Dermis blood vessel endothelial cell (primary cell): ENCODE data around the gene AKT3. TPM values are rescaled to one million over a fixed set of nuclear protein-coding genes. Genes with fewer than 3 reads are reported as not detected.

Source experiments
- DNase-seq: peaks from one replicate; pipeline ENCODE4 v3.0.0; 2010
- total RNA-seq: library from RNA; depleted of rRNA; stranded (reverse); fragments of >200 nt; gene quantifications from 2 replicates; pipeline ENCODE4 v1.2.3, GENCODE V29; 2014

AKT3 gene
- total RNA-seq, 1 donor from 2014 or later = 86.4 TPM

DNA sequence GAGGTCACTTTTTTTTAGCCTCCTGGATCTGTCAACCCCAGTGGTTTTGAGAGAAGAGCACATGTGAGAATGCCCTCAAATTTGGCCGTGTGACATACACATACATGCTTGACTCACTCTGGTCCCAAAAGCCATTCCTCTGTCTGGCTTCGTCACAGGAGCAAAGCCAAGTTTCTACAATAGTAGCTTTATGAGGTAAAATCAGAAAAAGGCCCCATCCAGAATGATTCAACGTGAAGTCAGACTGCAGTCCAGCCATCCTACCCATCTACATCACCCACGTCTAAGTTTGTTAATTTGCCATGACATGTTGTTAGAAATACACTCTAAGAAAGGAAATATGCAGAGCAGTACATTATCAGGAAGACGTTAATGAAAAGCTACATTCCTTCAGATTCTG, 349.0 kb downstream of the AKT3 start:
- no peak for DNase-seq

DNA sequence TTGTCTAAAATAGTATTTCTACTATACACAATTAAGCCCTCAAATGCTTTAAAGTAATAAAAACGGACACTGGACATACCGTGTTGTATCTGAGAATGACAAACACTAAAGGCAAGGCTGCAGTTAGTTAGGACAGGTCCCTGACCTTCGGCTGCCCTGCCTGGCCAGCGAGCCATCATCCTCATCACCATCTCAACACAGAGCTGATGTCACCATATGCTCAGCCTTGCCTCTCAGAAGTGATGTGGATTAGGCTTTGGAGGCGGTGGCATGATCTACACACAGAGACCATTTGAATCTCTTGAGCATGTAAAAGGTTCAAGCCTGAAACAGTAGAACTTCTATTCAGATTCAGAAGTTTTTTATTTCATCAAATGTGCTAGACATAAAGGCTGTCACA, 349.5 kb downstream of the AKT3 start:
- DNase-seq = no peak

DNA sequence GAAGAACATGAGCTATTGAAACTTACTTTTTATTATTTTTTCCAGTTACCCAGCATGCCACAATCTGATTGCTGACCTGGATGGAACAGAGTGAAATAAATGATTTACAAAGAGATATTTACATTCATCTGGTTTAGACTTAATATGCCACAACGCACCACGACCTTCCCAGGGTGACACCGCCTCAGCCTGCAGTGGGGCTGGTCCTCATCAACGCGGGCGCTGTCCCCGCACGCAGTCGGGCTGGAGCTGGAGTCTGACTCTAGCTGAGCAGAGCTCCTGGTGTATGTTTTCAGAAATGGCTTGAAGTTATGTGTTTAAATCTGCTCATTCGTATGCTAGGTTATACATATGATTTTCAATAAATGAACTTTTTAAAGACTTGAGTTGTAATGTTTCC, 350.3 kb downstream of the AKT3 start:
- DNase-seq = no peak

DNA sequence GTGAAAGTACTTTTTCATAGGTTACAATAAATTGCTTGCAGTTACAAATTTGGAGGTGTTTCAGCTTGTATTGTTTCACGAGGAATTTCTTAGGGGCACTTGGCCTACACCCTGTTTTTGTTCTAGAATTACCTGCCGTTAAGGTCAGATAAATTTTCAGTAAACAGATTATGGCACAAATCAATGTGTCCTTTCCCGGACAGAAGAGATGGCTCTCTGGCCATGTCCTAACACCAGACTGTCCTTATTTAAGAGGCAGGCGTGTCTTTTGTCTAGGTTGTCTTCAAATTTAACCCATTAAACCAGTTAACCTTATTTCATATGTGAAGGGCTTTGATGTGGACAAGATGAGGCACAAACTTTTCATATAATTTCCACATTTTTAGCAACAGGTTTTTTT, 350.8 kb downstream of the AKT3 start:
- no peak for DNase-seq

DNA sequence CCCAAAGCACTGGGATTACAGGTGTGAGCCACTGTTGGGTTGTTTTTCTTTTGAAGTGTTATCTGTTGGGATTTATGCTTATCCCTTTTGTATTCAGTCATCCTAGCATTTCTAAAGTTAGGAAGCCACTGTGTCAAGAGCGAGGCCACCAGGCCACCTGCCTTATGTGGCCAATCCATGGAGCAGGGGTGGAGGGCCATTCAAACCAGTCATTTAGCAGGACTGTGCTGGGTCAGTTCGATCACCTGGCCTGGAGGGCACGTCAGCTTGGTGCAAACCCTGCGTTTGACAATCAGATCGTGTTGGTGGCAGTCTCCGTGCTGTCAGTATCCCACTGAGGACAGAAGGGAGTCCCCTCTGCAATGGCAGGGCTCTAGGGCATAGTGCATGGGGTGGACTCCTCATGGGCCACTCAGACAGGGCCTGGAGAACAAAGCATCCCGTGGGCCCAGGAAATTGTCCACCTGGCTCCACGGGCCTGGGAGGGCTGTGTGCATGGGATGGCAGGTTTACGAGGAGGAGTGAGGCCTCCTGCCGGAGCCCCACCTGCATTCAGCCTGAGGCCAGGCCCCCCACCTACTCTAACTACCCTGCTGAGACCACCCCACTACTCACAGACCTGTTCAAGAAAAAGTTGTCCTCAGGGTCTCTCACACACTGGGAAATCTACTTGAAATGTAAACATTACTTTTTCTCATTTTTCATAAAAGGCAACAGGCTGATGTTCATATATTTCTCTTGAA, 351.9 kb downstream of the AKT3 start:
- no peak for DNase-seq

DNA sequence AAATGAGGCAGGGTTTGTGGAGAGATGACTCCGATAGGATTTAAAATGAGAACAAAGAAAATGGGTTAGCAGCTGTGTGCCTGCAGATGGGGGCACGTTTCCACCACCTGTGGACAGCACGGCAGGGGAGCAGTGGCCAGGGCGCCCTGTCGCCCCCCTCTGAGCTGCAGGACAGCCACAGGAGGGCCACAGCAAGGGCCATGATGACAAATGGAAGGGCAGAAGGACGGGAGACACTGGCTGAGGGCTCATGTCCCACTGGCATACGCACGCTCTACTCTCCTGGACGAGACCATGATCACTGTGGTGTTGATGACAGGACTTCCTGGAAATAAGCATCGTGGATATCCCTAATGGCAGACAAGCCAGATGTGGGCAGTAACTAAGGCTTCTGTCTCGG, 353.2 kb downstream of the AKT3 start:
- DNase-seq = no peak

DNA sequence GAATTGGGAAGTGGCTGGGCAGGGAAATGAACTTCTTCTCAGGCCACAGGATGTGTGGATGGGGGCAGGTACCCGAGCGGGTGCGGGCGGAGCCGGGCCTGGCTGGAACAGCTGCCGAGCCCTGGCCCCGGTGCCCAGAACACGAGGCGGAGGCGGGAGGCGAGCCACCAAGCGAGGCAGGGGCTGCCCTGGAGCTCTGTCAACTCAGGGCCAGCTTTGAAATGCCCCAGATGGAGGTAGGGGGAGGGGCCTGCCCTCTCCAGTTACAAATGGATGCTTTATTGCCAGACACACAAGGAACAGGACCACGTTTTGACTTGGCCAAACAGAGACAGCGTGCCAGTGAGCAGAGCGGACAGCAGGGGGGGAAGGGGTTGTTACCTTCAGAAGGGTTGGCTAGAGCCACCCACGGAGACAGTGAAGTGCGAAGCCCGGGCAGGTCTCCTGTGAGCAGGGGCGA, 353.8 kb downstream of the AKT3 start:
- no peak for DNase-seq

DNA sequence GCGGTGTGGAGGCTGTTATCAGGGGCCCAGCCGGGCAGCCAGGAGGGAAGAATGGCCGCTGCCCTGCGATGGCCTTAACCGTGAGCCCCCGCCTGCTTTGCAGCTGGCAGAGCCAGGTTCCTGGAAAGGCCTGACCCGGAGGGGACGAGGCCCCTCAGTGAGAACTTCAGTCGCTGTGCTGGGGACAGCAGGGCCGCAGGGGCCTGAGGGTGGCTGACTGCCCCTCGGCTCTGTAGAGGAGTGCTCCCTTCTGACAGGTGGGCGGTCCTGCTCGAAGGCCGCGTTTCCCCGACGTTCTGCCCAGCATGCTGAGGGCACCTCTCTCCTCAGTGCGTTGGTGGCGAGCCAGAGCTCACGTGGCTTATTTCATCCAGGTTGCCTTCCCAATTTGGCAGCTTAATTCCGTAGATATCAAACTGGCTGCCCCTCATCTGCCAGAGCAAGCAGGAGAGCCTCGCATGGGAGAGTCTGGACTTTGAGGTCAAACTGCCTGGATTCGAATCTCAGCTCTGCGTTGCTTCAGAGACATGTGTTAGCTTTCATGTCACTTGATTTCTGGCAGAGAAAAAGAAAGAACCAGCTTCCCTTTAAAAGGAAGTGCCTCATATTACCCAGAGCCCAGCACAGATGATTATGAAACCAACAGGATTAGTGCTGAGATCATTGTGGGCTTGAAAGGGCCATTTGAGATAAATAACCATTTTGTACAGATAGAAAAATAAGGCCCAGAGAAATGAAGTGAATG, 354.4 kb downstream of the AKT3 start:
- no peak for DNase-seq

DNA sequence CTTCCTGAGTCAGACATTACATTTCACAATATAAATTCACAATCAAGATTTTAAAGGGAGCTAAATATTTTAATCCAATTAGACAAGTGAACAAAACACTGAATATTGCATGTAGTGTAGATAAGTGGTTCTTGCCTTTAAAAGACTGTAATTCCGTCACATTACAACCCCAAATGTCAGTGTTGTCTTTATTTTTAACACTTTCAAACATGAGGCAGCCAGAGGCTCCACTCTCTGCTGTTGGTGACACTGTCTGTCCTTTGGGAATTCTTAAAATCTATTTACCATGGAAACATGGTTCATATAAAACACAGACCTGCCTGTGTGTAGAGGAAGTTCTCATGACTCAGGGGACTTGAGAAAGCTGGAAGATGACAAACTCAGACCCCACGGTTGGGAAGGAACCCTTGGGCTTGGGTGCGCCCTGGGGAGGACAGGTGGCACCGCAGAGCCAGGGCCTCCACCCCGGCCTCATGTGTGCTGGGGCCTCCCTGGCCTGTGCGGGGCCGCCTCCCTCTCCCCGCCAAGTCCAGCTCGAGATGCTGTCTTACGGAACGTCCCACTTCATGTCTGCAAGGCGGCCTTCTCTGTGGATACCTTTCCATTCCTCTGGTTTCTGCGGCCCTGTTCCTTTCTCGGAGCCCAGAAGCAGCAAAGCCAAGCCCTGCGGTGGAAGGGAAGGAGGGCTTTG, 355.2 kb downstream of the AKT3 start:
- no peak for DNase-seq

DNA sequence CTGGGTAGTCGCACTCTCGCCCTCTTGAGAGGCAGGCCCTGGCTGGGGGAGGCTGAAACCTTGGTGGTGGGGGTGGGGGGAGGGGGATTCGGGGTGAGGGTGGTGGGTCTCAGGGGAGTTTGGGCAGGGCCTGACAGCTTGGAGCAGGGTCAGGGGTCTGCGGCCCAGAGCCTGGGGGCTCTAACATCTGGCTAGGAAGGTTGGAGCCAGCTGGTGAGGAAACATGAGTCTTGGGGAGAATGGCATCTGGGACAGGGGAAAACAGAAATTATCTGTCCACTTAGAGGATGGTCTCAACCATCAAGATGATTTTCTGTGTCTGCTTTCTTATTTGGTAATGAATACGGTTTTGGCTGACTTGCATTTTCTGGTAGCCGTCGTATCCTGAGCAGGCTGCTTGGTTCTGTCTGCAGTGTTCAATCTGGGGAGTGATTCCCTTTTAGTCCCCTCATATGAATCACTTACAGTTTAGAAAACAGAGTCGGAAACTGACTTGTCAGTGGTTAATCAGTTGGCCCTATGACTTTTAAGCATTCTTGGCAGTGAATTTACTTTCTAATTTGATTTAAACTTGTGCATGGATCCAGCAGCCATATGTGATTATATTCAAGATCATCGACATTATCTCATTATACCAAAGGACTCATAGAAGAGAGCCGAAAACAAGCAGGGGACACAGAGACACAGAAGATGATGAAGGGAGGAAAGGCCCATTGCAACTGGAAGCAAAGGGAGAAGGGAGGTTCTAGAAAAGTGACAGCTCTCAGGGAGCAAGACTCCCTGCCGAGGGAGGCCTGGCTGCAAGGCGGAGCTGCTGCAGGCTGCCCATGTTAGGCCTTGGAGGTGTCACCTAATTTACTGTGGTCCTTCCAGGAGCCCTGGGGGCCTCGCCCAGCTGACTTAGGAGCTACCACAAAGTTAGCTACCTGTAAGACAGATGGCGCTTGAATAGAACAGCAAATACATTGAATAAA, 356.6 kb downstream of the AKT3 start:
- no peak for DNase-seq

DNA sequence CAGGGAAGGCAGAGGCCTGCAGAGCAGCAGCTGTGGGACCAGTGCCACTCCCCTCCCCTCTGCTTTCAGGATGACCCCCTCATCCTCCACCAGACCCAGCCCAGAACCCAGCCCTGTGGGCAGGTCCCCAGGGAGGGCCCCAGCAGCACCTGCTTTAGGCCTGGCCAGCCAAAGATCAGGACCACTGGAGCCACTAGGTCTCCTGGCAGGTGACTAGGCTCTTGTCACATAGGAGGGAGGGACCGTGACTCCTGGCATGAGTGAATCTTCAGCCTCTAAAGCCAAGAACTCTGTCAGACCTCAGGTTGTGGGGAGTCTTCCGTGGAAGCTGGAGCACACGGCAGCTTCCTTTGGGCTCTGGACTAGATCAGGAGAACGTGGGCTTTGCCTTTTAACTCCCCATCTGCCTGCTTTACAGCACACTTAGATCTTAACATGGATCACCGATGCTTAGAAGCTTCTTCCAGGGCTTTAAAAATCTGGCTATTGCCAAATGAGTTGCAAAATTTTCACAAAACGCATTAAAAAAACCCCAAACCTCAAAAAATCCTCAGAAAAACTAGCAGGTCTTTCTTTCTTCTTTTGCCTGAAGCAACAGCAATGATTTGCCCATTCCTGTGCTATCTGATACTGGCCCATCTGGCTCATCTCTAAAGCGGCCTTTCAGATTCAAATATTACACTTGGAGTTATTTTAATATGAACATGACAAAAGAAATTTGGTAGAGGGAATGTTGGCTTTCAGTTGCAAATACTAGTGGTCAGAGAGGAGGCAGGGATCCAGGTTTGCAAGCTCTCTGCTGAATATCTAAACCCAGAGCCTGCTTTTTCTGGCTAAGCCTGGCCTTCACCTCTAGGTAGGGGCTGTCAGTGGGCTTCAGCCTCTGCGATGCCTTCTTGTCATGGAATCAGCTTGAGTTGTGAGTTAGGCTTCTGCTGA, 359.0 kb downstream of the AKT3 start:
- no peak for DNase-seq

DNA sequence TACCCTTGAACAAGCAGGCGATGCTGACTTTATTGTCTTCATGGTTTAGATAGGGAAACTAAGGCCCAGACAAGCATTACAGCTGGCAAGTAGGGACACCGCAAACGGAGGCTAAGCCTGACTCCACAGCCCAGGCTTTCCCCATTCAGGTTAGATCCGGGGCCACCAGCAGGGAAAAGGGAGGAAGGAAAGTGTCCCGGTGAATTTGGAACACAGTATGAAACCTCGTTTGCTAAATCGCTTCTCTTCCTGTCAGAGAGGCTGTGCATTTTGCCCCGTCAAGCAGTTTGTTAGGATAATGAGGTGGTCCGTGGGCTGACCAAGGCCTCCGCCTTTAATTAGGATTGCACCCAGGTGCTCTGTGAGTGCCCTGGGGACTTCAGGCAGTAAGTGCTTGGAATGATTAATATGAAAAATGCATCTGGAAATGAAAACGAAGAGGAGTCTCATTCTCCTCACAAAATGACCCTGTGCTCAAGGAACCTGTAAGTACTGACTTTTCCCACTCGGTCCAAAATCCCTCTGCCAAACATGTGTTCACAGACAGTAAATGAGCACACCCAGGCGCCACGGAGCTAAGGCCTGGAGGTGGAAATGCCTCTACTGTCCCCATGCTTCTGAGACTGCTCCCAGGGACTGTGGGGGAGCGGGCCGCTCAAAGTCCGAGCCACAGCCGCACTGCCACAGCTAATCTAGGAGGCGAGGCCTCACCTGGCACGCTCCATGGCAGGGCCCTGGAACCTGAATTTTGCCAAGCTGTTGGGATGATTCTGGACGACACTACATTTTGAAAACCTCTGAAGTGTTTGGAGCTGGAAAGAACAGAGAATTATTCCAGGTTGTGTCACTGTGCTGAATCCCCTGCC, 360.1 kb downstream of the AKT3 start:
- DNase-seq = no peak

DNA sequence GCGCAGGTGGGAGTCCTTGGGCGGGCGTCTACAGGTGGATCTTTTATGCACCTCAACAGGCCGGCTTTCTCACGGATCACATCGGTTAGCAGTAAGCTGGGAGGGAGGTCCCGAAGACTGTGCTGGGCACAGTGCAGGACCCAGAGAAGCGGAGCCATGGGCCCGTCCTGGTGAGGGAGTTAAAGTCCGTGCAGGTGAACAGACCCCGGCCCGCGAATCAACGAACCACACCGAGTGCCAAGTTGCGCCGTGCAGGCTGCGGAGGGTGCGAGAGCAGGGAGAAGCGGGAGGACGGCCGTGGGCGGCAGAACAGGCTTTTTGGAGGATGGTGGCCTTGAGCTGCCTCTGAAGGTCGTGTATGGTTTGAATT, 360.9 kb downstream of the AKT3 start:
- no peak for DNase-seq

DNA sequence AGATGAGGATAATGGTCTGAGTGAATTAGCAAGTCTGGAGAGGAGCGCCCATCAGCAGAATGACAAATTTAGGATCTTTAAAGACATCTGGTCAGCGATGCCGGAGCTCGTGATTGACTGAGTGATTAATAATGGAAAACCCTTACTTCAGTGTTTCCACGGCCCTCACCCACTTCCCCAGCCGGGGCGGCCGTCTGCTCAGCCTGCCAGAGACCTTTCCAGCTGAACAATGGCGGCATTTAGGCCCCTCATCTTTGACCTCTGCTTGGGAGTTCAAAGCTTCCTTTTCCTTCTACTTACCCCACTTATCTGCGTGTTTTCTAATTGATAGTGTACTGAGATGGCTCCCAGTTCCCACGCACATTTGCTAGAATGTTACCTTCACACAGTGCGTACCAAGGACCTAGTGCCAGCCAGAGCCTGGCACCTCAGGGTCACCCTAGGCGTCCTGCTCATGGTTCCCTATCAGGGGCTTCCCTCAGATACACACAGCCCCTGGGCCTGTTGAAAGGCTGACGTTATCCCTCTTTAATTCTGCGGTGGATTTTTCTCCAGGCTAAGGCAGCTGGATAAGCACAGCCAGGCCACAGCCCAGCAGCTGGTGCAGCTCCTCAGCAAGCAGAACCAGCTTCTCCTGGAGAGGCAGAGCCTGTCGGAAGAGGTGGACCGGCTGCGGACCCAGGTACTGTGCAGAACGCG, 361.4 kb downstream of the AKT3 start:
- DNase-seq = no peak

DNA sequence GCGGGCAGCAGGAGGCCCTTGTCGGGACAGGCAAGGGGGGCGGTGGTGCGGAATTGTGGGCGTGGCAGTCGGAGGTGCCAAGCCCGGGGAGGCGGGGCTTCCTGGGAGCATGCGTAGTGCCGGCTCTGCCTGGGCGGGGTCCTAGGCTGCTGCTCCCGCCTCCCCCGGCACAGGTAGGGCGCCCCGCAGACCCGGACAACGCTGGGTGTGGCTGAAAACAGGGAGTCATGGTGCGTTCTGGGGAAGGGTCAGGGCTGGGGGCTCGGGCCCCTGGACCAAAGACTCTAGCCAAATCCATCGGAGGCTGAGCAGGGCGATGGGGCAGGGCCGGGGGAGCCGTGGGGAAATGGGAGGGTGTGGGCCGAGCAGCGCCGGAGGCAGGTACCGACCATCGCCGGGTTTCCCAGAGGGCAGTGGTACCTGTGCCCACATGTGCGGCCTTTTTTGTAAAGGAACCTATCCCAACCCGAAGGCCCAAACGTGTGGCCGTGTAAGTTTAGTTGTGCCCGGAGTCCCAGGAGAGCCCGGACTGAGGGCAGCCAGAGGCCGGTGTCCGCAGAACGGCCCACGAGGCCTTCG, 362.3 kb downstream of the AKT3 start:
- DNase-seq = peak; percentile 35

DNA sequence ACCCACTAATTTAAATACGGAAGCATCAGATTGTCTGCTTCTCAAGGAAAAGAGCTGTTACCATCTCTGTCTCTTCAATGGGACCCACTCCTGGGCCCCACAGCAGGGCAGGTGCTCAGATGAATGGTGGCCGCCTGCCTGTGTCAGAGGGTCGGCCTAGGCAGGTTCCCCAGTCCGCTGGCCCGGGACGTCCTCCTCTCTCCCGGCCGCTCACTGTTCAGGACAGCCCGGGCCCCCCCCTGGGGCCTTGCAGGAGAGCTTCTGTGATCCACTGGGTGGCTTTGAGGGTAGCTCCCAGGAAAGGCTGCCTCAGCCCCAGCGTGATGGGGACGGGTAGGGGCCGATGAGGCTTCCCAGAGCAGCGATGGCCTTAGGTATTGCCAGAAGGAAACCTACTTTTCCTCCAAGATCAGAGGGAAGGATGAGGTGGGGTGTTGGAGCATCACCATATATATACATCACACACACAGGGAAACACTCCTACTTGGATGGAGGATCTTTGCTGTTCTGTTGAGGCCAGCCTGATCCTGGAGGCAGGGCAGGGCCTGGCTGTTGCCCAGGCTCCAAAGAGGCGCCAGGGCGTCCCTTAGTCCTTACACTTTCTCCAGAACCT, 362.9 kb downstream of the AKT3 start:
- DNase-seq = no peak

DNA sequence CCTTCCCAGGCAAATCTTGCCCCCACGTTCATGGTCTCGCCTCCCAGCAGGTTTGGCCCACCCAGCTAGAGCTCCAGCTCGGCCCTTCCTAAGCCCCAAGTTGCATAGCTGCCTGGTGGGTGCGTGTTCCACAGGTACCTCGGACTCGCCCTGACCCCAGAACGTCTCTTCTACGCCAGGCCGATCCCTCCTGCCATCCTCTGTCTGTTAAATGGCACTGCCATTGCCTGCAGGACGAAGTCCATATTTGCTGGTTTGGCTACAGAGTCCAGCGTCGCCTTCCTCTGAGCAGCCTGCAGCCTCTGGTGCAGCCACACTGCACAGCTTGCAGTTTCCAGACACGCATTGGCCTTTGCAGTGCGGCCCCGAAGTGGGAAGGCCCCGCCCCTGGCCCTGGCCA, 366.1 kb downstream of the AKT3 start:
- DNase-seq = no peak

DNA sequence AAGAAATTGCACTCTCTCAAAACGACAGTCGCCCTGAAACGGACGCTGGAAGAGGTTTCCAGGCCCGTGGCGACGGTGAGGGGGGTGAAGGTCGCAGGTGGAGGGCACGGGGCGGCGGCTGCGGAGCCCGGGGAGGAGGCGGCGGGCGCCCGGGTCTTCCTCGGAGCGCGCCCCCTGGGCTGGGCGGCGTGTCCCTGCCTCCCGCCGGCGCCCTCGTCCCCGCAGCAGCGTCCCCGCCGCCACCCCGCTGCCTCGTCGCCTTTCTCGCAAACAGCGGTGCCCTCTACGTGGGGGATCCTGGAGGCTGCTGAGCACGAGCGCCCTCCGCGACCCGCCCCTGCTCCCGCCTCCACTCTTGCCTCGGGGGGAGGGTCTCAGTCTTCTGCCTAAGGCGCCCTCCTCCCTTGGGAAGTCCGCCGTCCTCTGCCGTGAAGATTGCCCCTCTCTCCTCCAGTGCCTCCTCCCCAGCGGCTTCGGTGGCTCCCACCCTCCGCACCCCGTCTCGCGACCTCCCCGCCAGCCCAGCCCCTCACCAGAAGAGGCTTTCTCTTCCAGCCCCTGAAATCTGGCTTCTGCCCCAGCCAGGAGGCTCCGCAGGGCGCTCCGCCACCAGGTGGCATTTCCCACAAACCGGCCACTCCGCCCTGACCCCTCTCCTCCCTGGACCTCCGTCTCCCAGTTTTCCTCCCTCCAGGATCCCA, 366.8 kb downstream of the AKT3 start:
- peak; percentile 49 for DNase-seq
